AG10803 (cell line): ENCODE data around the gene CPN1.

Experiments
- DNase-seq: peaks from one replicate; pipeline ENCODE4 v3.0.0; 2010; ENCODE audit warnings: low read depth
- H3K4me3 ChIP-seq: 2 replicates; pipeline ENCODE4 v1.5.1; 2011; ENCODE audit warnings: mild to moderate bottlenecking, low read length, control low read depth
- TF ChIP-seq, protein P1 (sequence below): conservative IDR thresholded peaks from 2 replicates; pipeline ENCODE4 v1.5.1; 2011; ENCODE audit warnings: mild to moderate bottlenecking, low read length, control low read depth, inconsistent platforms

CPN1 gene

DNA sequence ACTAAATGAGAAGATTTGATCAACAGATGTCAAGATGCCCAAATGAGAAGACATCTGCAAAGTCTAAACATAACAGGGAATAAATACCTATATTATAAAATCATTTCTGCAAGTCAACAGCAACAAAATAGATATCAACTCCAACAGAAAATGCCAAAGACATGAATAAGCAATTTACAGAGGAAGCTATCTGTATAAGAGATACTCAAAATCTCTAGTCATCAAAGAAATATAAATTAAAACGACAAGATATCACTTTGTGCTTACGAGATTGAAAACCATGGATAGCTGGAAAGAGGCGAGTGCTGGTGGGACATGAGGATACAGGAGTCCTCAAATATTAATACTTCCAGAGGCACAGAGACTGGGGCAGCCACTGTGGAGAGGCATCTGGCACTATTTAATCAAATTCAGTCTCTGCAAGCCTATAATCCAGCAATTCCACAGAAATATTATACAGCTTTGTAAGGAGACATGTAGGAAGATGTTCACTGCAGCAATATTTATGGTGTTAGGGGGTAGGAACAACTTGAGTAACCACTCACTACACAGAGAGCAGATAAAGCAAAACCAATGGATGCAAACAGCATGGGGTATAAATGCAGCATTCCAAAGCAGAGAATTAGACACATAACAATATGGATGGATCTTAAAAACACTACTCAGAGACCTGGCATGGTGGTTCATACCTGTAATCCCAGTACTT, 76.7 kb downstream of the CPN1 start:
- peak overlapping the region; percentile 31 for H3K4me3 ChIP-seq
- TF ChIP-seq, protein P1, sequence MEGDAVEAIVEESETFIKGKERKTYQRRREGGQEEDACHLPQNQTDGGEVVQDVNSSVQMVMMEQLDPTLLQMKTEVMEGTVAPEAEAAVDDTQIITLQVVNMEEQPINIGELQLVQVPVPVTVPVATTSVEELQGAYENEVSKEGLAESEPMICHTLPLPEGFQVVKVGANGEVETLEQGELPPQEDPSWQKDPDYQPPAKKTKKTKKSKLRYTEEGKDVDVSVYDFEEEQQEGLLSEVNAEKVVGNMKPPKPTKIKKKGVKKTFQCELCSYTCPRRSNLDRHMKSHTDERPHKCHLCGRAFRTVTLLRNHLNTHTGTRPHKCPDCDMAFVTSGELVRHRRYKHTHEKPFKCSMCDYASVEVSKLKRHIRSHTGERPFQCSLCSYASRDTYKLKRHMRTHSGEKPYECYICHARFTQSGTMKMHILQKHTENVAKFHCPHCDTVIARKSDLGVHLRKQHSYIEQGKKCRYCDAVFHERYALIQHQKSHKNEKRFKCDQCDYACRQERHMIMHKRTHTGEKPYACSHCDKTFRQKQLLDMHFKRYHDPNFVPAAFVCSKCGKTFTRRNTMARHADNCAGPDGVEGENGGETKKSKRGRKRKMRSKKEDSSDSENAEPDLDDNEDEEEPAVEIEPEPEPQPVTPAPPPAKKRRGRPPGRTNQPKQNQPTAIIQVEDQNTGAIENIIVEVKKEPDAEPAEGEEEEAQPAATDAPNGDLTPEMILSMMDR = no peak
- peak; percentile 22 for DNase-seq

DNA sequence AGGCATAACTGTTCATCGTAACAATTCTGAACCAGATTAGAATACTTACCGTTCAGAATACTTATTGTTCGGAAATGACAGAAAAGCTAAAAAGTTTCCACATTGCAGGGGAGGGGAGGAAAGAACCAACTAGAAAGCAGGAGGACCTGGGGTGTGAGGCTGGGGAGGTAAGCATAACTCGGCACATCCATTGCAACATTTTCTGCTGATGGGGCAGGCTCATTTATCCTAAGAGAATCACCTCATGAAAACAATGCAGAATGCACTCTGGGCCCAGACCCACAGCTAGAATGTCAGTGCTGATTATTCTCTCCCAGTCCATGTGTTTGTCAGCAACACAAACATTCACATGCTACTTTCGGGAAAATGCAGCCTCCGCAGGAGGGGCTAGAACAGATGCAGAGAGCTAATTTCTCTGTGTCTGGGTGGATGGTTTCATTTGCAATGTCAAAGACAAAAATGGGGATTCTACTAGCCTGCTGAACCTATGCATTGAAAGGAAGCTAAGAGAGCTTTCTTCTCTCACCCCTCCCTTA, 81.5 kb downstream of the CPN1 start:
- no peak overlapping the region for H3K4me3 ChIP-seq
- TF ChIP-seq, protein P1 = no peak
- no peak for DNase-seq

DNA sequence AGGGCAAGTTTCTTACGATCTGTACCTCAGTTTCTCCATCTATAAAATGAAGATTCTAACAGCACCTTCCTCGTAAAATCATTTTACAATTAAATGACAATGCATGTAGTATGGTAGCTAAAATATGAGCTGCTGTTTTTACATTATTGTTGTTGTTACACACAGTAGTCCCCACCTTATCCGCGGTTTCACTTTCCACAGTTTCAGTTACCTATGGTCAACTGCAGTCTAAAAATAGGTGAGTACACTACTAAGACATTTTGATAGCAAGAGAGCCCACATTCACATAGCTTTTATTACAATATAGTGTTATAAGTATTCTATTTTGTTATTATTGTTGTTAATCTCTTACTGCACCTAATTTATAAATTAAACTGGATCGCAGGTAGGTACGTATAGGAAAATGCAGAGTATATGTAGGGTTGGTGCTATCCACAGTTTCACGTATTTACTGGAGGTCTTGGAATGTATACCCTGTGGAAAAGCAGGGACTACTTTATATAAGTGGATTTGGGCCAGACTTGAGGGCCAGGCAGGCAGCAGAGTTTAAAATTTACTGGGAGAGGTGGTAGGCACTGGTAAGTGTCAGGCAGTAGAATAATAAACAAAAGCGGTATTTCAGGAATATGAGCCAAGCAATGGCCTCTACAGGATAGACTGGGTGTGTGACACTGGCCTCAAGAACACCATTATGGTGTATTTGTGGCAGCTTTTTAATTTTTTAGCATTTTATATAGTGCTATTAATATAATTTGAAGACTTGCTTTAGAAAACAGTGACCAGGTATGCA, 82.2 kb downstream of the CPN1 start:
- DNase-seq = no peak
- TF ChIP-seq, protein P1 = no peak
- no peak overlapping the region for H3K4me3 ChIP-seq

DNA sequence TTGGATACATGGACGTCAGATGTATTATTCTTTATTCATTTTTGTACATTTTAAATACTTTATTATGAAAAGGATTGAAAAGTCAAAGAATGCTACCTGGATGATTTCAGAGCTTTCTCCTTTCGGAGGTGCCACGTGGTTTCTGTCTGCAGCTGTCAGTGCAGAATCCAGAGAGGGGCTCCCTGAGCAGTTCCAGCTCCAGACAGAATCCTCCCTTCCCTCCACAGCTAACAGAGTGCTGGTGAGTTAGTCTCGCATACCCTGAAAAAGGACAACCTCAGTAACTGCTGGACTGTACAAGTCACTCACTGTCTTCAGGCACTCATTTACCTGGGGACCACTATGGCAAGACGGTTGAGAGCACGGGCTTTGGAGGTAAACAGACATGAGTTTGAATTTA, 82.8 kb downstream of the CPN1 start:
- no peak for DNase-seq
- TF ChIP-seq, protein P1 = no peak
- no peak overlapping the region for H3K4me3 ChIP-seq

DNA sequence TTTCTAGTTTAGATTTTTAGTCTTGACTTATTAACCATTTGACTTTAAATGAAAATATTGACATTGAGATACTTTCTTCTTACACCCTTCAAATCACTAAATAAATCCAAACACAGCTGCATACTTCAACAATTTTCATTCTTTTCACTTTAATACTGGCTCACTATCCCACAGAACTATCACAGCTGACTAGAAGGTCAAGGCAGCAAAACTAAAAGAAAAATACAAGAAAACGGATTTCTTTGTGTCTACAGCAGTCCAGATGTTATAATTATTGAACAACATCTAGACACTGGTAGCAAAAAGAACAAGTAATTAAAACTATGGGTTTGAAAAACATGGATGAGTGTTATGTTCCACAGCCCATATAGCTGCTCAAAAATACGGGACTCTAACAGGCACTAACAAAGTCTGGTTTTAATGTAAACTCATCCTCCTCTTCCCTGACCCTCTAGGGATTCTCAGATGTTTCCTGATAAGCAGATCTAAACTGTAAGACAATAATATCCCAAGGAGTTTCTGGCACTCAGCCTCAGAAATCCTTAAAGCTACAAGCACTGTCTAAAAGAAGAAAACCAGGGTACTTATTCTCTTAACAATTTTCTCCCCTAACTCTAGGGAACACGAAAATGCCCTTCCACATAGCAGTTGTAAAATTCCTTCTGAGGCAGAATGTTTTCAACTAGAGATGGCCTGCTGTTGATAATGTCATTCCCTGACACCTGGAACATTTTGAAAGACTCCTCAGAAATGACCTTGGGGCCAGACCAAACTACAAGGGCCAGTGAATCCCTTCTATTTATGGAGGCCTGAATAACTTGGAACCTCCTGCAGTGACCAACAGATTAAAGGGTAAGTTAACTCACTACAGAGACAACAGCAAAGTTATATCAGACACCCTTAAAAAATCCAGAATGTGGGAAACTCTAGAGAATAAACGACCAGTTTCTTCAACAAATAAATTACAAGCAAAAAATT, 84.7 kb downstream of the CPN1 start:
- H3K4me3 ChIP-seq = peak overlapping the region; percentile 8
- DNase-seq = peak; percentile 20
- TF ChIP-seq, protein P1 = no peak

DNA sequence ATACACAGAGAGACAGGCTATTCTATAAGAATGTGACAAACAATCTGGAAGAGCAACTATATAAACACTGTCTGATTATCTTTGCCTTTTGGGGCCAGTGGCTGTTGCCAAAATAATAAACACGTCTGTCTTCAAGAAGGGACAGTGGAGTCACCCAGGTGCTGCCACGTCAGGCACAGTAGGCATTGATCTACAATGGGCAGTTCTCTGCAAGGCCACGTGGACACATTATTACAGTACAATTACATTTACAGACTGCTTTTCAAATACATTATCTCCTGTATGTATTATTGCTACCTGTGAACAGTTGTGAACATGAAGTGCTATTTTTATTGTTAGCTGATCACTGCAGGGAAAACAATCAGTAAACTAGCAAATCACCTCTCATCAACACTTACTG, 86.0 kb downstream of the CPN1 start:
- TF ChIP-seq, protein P1 = no peak

More for the DNA sequence above, 86.0 kb downstream of the CPN1 start:
- DNase-seq = no peak
- H3K4me3 ChIP-seq = no peak overlapping the region
